A673 (cell line): ENCODE measurements around the gene ZNF385B. TPM values are rescaled to one million over a fixed set of nuclear protein-coding genes. Genes with fewer than 3 reads are reported as not detected.
"Not testable (repeated sequence)": the region's sequence is repeated elsewhere in the genome, so short reads cannot be mapped to it uniquely, and the experiment has no call there.

Source experiments
- BruUV-seq: library from RNA; stranded (reverse); fragments of 400-500 nt; replicated peaks from 2 replicates; lab custom pipeline; 2021; lab: Mats Ljungman, UMichigan
- CTCF ChIA-PET: fragments of 300-600 bp; sonication (Branson Sonifier 250); formaldehyde crosslinking; loops from one replicate; lab custom pipeline; 2022; ENCODE audit warnings: antibody characterized with exemption; lab: Charles Lee
- POLR2A ChIA-PET: fragments of 300-600 bp; sonication (Branson Sonifier 250); formaldehyde crosslinking; loops from one replicate; lab custom pipeline; 2022; ENCODE audit warnings: antibody characterized with exemption; ENCODE audit not compliant: low non-redundant PET; lab: Charles Lee
- DNase-seq: peaks from one replicate; pipeline ENCODE4 v3.0.0-alpha.2; 2015; ENCODE audit warnings: low spot score
- H3K27ac ChIP-seq: fragments of 200-600 bp; sonication (generic); 2 replicates; pipeline ENCODE4 v1.5.1; 2016; ENCODE audit warnings: mixed run types, low read depth, mild to moderate bottlenecking, mixed read lengths, antibody characterized with exemption, low read length; ENCODE audit not compliant: poor library complexity, severe bottlenecking
- H3K27me3 ChIP-seq: fragments of 200-600 bp; sonication (generic); replicated peaks from 2 replicates; pipeline ENCODE4 v1.6.1; 2017; ENCODE audit warnings: mixed run types, low read depth, mild to moderate bottlenecking, mixed read lengths, antibody characterized with exemption, low read length; ENCODE audit not compliant: insufficient read depth, poor library complexity
- H3K36me3 ChIP-seq: fragments of 200-600 bp; sonication (generic); 2 replicates; pipeline ENCODE4 v1.6.1; 2016; ENCODE audit warnings: mixed run types, mild to moderate bottlenecking, mixed read lengths, antibody characterized with exemption, low read length; ENCODE audit not compliant: insufficient read depth, poor library complexity, severe bottlenecking
- H3K4me1 ChIP-seq: fragments of 200-600 bp; sonication (generic); 2 replicates; pipeline ENCODE4 v1.6.1; 2017; ENCODE audit warnings: mixed run types, mild to moderate bottlenecking, mixed read lengths, antibody characterized with exemption, low read length; ENCODE audit not compliant: insufficient read depth, poor library complexity, severe bottlenecking
- H3K4me3 ChIP-seq: fragments of 200-600 bp; sonication (generic); 2 replicates; pipeline ENCODE4 v1.5.1; 2016; ENCODE audit warnings: low read depth, mixed run types, mild to moderate bottlenecking, mixed read lengths, low read length; ENCODE audit not compliant: poor library complexity, severe bottlenecking
- H3K9me3 ChIP-seq: fragments of 200-600 bp; sonication (generic); 2 replicates; pipeline ENCODE4 v1.6.1; 2016; ENCODE audit warnings: mixed run types, low read depth, mild to moderate bottlenecking, mixed read lengths, antibody characterized with exemption, low read length; ENCODE audit not compliant: poor library complexity, severe bottlenecking
- EZH2 ChIP-seq: fragments of 200-600 bp; sonication (generic); IDR thresholded peaks from 2 replicates; pipeline ENCODE4 v1.6.1; 2017; ENCODE audit warnings: borderline replicate concordance, low read depth, mild to moderate bottlenecking, mixed read lengths, antibody characterized with exemption, low read length; ENCODE audit not compliant: poor library complexity, severe bottlenecking
- intact Hi-C: fragments of 100-400 bp; cut with micrococcal nuclease; formaldehyde crosslinking; loops from one replicate; pipeline ENCODE4 v1.10.0; 2022; ENCODE audit not compliant: unreplicated experiment
- total RNA-seq: library from RNA; stranded (reverse); gene quantifications from 2 replicates; pipeline ENCODE4 v1.2.3, GENCODE V29; 2021
- TF ChIP-seq, protein P1 (sequence below): fragments of 300-800, 200-600 bp; sonication (generic); conservative IDR thresholded peaks from 2 replicates; pipeline ENCODE4 v1.5.1; 2017; ENCODE audit warnings: low read depth, mild to moderate bottlenecking, antibody characterized with exemption, low read length, moderate library complexity, mixed read lengths

The ZNF385B gene
- total RNA-seq, 1 experiment from 2014 or later, result not detected

DNA sequence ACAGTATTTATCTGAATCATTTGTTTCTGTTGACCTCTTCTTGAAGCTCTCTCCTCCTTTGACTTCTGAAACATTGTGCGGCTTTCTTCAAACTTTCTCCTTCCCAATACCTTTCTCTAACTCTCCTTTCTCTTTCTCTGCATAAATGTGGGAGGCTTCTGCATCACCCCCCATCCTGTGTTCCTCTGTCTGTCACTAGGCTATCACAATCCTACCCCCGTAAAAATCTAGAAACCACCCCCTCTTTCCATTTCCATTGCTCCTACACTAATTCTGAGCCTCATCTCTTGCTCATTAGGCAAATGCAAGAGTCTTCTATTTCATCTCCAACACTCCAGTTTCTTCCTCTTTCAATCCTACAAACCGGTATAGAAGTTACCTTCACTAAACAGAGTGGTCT, 32.2 kb upstream of the ZNF385B start:
- Histone ChIP-seq H3K9me3 (no peaks in the 10 kb centered on the region), H3K27me3 (no peaks in the 10 kb centered on the region), H3K36me3 (no peaks in the 10 kb centered on the region), H3K4me1 (no peaks in the 10 kb centered on the region), H3K27ac (no peak overlapping the region), H3K4me3 (no peak overlapping the region)
- CTCF ChIA-PET, result no interaction called here
- no peak for DNase-seq
- POLR2A ChIA-PET, result no interaction called here
- no TSS peak for BruUV-seq
- intact Hi-C loops, result no loop called here
- TF ChIP-seq, protein P1, sequence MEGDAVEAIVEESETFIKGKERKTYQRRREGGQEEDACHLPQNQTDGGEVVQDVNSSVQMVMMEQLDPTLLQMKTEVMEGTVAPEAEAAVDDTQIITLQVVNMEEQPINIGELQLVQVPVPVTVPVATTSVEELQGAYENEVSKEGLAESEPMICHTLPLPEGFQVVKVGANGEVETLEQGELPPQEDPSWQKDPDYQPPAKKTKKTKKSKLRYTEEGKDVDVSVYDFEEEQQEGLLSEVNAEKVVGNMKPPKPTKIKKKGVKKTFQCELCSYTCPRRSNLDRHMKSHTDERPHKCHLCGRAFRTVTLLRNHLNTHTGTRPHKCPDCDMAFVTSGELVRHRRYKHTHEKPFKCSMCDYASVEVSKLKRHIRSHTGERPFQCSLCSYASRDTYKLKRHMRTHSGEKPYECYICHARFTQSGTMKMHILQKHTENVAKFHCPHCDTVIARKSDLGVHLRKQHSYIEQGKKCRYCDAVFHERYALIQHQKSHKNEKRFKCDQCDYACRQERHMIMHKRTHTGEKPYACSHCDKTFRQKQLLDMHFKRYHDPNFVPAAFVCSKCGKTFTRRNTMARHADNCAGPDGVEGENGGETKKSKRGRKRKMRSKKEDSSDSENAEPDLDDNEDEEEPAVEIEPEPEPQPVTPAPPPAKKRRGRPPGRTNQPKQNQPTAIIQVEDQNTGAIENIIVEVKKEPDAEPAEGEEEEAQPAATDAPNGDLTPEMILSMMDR, result no peak

DNA sequence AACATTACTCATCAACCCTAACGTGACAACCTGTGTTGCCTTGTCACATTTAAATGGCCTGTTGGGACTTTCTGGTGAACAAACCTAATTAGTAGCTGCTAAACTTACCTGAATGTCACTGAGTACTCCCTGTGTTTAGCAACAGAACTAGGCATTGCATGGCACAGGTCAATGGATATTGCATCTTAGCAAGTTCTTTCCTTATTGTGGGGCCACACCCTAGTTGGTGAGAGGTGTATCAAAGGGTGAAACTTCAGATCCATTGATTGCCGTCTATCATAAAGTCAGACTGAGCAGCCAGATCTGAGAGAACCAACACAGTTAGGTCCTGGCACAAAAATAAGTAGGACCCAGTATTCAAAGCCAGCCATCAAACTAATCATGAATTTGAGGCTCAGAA, 29.8 kb upstream of the ZNF385B start:
- Histone ChIP-seq H3K9me3 (no peaks in the 10 kb centered on the region), H3K4me3 (no peak overlapping the region), H3K27me3 (no peaks in the 10 kb centered on the region), H3K4me1 (no peaks in the 10 kb centered on the region), H3K27ac (no peak overlapping the region), H3K36me3 (no peaks in the 10 kb centered on the region)
- CTCF ChIA-PET, result interaction anchor here (1.0 kb wide), 1 partner anchor 15 kb away, joined by 3 read pairs; no protein-coding TSS in a partner anchor
- POLR2A ChIA-PET, result no interaction called here
- intact Hi-C loops, result no loop called here
- TF ChIP-seq, protein P1, result no peak
- TF ChIP-seq EZH2, result no peak
- DNase-seq, result no peak
- no TSS peak for BruUV-seq

DNA sequence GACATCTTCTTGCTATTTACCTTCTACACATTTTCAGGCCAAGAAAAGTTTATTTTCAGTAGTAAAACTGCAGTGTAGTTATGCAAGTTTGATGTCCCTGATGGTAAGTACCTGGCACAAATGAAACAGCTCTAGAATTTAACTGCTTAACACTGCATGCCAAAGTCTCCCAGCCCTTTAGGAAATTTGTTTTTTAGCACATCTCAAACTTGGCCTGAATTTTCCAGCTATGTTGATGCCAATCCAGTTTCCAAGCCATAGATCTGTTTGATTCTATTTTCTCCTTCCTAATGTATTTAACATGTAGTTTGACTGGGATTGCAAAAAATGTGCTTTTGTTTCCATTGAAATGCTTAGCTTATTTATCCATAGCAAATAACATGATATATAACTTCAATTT, 29.3 kb upstream of the ZNF385B start:
- CTCF ChIA-PET, result no interaction called here
- intact Hi-C loops, result no loop called here
- Histone ChIP-seq H3K4me1 (no peaks in the 10 kb centered on the region), H3K4me3 (no peak overlapping the region), H3K36me3 (no peaks in the 10 kb centered on the region), H3K9me3 (no peaks in the 10 kb centered on the region), H3K27me3 (no peaks in the 10 kb centered on the region), H3K27ac (no peak overlapping the region)
- no peak for TF ChIP-seq EZH2
- TF ChIP-seq, protein P1, result no peak
- POLR2A ChIA-PET, result no interaction called here
- DNase-seq, result no peak
- BruUV-seq, result no TSS peak

GRCh38 chr2:179888642-179889041, 27.2 kb upstream of the ZNF385B start:
- CTCF ChIA-PET, POLR2A ChIA-PET, H3K27me3 ChIP-seq, H3K9me3 ChIP-seq, intact Hi-C loops, H3K4me1 ChIP-seq, H3K36me3 ChIP-seq, H3K27ac ChIP-seq, H3K4me3 ChIP-seq, BruUV-seq, DNase-seq: not testable (repeated sequence)
